ENCODE results near the gene IRGC. TPM values are rescaled to one million over a fixed set of nuclear protein-coding genes. Genes with fewer than 3 reads are reported as not detected.

The IRGC gene
- total and polyA plus RNA-seq, 2 of the 13 experiments (the other 11 are each of a cell fraction or from before 2014, with no cell fraction given): not detected

GRCh38 chr19:43690890-43691289 lies 25.0 kb upstream of the IRGC start:
- ChIA-PET POLR2A (no interaction called here), CTCF (ENCODE audit: low intra/inter-chr PET ratio, low total read pairs) (no interaction called here)
- Histone ChIP-seq H3K9ac (ENCODE audit: insufficient read depth, low read depth, low read length) (no peak overlapping the region), H3K4me1 (ENCODE audit: insufficient read depth, low read length) (no peaks in the 10 kb centered on the region), H3K4me2 (ENCODE audit: low read depth, low read length) (no peak overlapping the region), H4K20me1 (ENCODE audit: insufficient read depth, low read length) (no peaks in the 10 kb centered on the region), H3K36me3 (replicated peaks in 1 of 2; ENCODE audit: control insufficient read depth in 1 of 2, insufficient read depth in 2 of 2, low read length in 2 of 2) (no peaks in the 10 kb centered on the region), H3K79me2 (ENCODE audit: insufficient read depth, low read length) (no peaks in the 10 kb centered on the region), H3K27ac (ENCODE audit: extremely low read length, insufficient read depth, low read length) (no peak overlapping the region), H3K27me3 (ENCODE audit: control insufficient read depth in 1 of 2, insufficient read depth in 2 of 2, low read length in 2 of 2) (no peaks in the 10 kb centered on the region), H2AFZ (ENCODE audit: low read length) (no peak overlapping the region), H3K9me3 (ENCODE audit: low read length) (peaks cover 8% of the 10 kb centered on the region; the same call in 1 of the 2 replicates), H3K4me3 (replicated peaks in 1 of 3; ENCODE audit: insufficient read depth in 1 of 3, low read depth in 2 of 3, low read length in 3 of 3) (no peak overlapping the region)
- TF ChIP-seq ZNF883 (CRISPR knock-in tag; IDR thresholded peaks at IDR 0.05; ENCODE audit: not compliant biosample characterization): no peak
- TF ChIP-seq NCOA5 (CRISPR knock-in tag; IDR thresholded peaks at IDR 0.05): no peak
- TF ChIP-seq ZNF292 (CRISPR knock-in tag; IDR thresholded peaks at IDR 0.05; ENCODE audit: borderline replicate concordance, low read depth): no peak
- no peak for TF ChIP-seq SMAD3 (CRISPR knock-in tag; IDR thresholded peaks at IDR 0.05)
- TF ChIP-seq ARID3A (IDR thresholded peaks at IDR 0.05; ENCODE audit: low read depth, low read length): no peak
- TF ChIP-seq THAP9 (CRISPR knock-in tag; IDR thresholded peaks at IDR 0.05; ENCODE audit: borderline replicate concordance): no peak
- TF ChIP-seq RXRB (CRISPR knock-in tag; IDR thresholded peaks at IDR 0.05; ENCODE audit: borderline replicate concordance): no peak
- no peak for TF ChIP-seq NFE2 (CRISPR knock-in tag; IDR thresholded peaks at IDR 0.05)
- no peak for TF ChIP-seq SAP130 (CRISPR knock-in tag; IDR thresholded peaks at IDR 0.05; ENCODE audit: low read depth)
- TF ChIP-seq ZNF180 (CRISPR knock-in tag; IDR thresholded peaks at IDR 0.05; ENCODE audit: borderline replicate concordance, low read depth): no peak
- no peak for TF ChIP-seq ARHGAP35 (CRISPR knock-in tag; IDR thresholded peaks at IDR 0.05; ENCODE audit: borderline replicate concordance)
- no peak for TF ChIP-seq HNRNPK (IDR thresholded peaks at IDR 0.05; ENCODE audit: low read depth, low read length, poor library complexity, severe bottlenecking)
- no peak for TF ChIP-seq MEIS2 (CRISPR knock-in tag; IDR thresholded peaks at IDR 0.05)
- DNase-seq (ENCODE audit: low spot score) (no peak), ATAC-seq (no peak), FAIRE-seq (no peak)
- intact Hi-C loops (cut with micrococcal nuclease; ENCODE audit: unreplicated experiment) (no loop called here), in situ Hi-C loops (cut with HindIII; ENCODE audit: extremely low pct_ligation_motif_present, low pct_unique_long_range_greater_than_20kb) (no loop called here)
- 2% methylated on average over 3 of the region's 3 CpGs for WGBS (ENCODE audit: low lambda C conversion rate)
- BruUV-seq (replicated peaks): no TSS peak

Measured in HepG2 (cell line).